ENCODE measurements around the gene SNU13. TPM values are rescaled to one million over a fixed set of nuclear protein-coding genes. Genes with fewer than 3 reads are reported as not detected.

The SNU13 gene
- total RNA-seq, 2 donors from 2014 or later: 33.3 to 50.6 TPM

- no peak overlapping the region for H3K4me3 ChIP-seq
- intact Hi-C loops (cut with DNase I): no loop called here
- H3K9me3 ChIP-seq: no peaks in the 10 kb centered on the region
- H3K27ac ChIP-seq: no peak overlapping the region
- H3K4me1 ChIP-seq: no peaks in the 10 kb centered on the region
- DNase-seq: no peak
- H3K36me3 ChIP-seq (replicated peaks in 1 of 2; ENCODE audit: insufficient read depth in 1 of 2, low read depth in 2 of 2): peaks cover 22 to 58% of the 10 kb centered on the region in 2 donors
- no peak for ATAC-seq
- H3K27me3 ChIP-seq: no peaks in the 10 kb centered on the region
- WGBS, 2 donors: 88 to 98% methylated on average over 3 of the region's 3 CpGs
- TF ChIP-seq CTCF (IDR thresholded peaks at IDR 0.05) (no peak), POLR2A (IDR thresholded peaks at IDR 0.05) (no peak)
Measured at GRCh38 chr22:41654322-41654721, 34.3 kb downstream of the SNU13 start.

GRCh38 chr22:41650821-41651220 lies 37.8 kb downstream of the SNU13 start:
- Histone ChIP-seq H3K9me3 (no peaks in the 10 kb centered on the region), H3K4me3 (no peak overlapping the region), H3K27me3 (no peaks in the 10 kb centered on the region), H3K27ac (no peak overlapping the region), H3K36me3 (replicated peaks in 1 of 2; ENCODE audit: insufficient read depth in 1 of 2, low read depth in 2 of 2) (peaks cover 28 to 52% of the 10 kb centered on the region in 2 donors), H3K4me1 (no peaks in the 10 kb centered on the region)
- ATAC-seq: no peak
- no peak for TF ChIP-seq POLR2A (IDR thresholded peaks at IDR 0.05)
- no peak for TF ChIP-seq CTCF (IDR thresholded peaks at IDR 0.05)
- intact Hi-C loops (cut with DNase I): no loop called here
- no peak for DNase-seq
- WGBS, 2 donors: 94 to 97% methylated on average over 11 of the region's 11 CpGs

- no peak overlapping the region for H3K4me3 ChIP-seq
- TF ChIP-seq POLR2A (IDR thresholded peaks at IDR 0.05): no peak
- intact Hi-C loops (cut with DNase I): no loop called here
- H3K27ac ChIP-seq: no peak overlapping the region
- no peaks in the 10 kb centered on the region for H3K27me3 ChIP-seq
- peaks cover 29 to 52% of the 10 kb centered on the region in 2 donors for H3K36me3 ChIP-seq (replicated peaks in 1 of 2; ENCODE audit: insufficient read depth in 1 of 2, low read depth in 2 of 2)
- WGBS, 2 donors: 91 to 100% methylated on average over 1 of the region's 1 CpG
- H3K9me3 ChIP-seq: no peaks in the 10 kb centered on the region
- H3K4me1 ChIP-seq: no peaks in the 10 kb centered on the region
- DNase-seq (no peak), ATAC-seq (no peak)
Measured at GRCh38 chr22:41650229-41650628, 38.4 kb downstream of the SNU13 start.

- Histone ChIP-seq H3K36me3 (replicated peaks in 1 of 2; ENCODE audit: insufficient read depth in 1 of 2, low read depth in 2 of 2) (peaks cover 24 to 38% of the 10 kb centered on the region in 2 donors), H3K27ac (no peak overlapping the region), H3K4me1 (no peaks in the 10 kb centered on the region), H3K9me3 (no peaks in the 10 kb centered on the region), H3K4me3 (no peak overlapping the region), H3K27me3 (no peaks in the 10 kb centered on the region)
- 93 to 96% methylated on average over 1 of the region's 1 CpG for WGBS, 2 donors
- intact Hi-C loops (cut with DNase I): no loop called here
- ATAC-seq: no peak
- TF ChIP-seq POLR2A (IDR thresholded peaks at IDR 0.05) (no peak), CTCF (IDR thresholded peaks at IDR 0.05) (no peak)
- DNase-seq: no peak
Measured at GRCh38 chr22:41648432-41648831, 40.2 kb downstream of the SNU13 start.

GRCh38 chr22:41647771-41648170 lies 40.9 kb downstream of the SNU13 start:
- no peak overlapping the region for H3K27ac ChIP-seq
- H3K27me3 ChIP-seq: no peaks in the 10 kb centered on the region
- DNase-seq (no peak), ATAC-seq (no peak)
- intact Hi-C loops (cut with DNase I): no loop called here
- no peak overlapping the region for H3K4me3 ChIP-seq
- no peaks in the 10 kb centered on the region for H3K4me1 ChIP-seq
- peaks cover 19 to 37% of the 10 kb centered on the region in 2 donors for H3K36me3 ChIP-seq (replicated peaks in 1 of 2; ENCODE audit: insufficient read depth in 1 of 2, low read depth in 2 of 2)
- H3K9me3 ChIP-seq: no peaks in the 10 kb centered on the region
- TF ChIP-seq CTCF (IDR thresholded peaks at IDR 0.05) (no peak), POLR2A (IDR thresholded peaks at IDR 0.05) (no peak)
- 77 to 90% methylated on average over 3 of the region's 3 CpGs for WGBS, 2 donors

All from body of pancreas (tissue), 4 donors.